HG02870 (cell line): ENCODE results near the gene GNB5.

ENCODE experiments used
- ATAC-seq: cut with Tn5 transposase; IDR thresholded peaks from one replicate; pipeline ENCODE4 v1.9.1; 2021; ENCODE audit warnings: mild to moderate bottlenecking, moderate library complexity; ENCODE audit not compliant: unreplicated experiment

The GNB5 gene

DNA sequence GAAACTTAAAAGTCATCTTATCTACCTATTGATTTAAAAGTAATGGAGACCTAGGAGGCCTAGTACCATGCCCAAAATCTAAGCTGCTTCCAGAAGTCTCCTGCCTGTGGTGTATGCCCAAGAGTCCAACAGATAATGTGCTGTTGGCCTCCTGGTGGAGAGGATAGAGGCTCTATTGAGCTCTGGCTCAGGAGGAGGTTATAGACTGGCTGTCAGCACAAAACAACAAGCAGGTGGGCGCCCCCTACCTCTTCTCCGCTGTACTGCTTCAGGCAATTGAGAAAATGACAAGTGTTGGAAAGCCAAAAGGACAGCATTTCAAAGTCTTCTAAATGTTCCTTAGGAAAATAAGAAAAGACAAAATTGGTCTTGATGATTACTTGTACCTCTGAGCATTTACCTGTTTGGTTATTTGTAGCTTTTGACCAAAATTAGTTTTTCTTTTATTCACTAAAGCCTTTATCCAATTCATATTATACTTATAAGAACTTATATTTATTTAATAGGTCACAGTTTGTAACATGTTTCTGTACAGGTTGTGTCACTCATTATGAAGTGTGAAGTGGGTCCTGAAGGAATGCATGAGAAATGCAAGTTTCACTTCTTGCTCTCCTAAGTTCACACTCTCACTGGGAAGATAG lies 17.2 kb upstream of the GNB5 start:
- ATAC-seq: peak; percentile 90

DNA sequence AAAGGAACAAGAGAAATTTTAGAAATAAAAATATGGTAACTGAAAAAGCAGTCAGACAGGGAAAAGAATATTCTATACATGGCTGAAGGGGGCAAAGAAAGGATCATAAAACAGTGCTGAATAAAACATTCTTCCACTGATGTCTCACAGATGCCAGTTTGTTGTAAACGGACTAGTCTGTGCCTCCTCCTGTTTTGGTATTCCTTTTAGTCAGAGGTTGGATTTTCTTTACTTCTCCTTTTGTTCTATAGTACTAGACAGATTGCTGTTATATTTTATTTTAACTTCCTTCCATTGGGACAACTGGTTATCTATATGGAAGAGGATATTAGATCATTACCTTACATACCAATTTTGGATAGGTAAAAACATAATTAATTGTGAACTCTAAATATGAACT lies 16.0 kb upstream of the GNB5 start:
- no peak for ATAC-seq

DNA sequence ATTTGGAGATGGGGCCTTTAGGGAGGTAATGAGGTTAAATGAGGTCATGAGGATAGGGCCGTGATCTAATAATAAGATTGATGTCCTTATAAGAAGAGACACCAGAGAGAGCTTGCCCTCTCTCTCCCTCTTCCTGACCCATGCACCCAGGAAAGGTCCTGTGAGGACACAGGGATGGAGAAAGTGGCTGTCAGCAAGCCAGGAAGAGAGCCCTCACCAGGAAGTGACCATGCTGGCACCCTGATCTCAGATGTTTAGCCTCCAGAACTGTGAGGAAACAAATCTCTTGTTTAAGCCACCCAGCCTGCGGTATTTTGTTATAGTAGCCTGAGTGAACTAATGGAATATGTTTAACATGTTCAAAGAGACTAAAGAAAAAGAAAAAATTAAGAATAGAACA lies 15.3 kb upstream of the GNB5 start:
- no peak for ATAC-seq

DNA sequence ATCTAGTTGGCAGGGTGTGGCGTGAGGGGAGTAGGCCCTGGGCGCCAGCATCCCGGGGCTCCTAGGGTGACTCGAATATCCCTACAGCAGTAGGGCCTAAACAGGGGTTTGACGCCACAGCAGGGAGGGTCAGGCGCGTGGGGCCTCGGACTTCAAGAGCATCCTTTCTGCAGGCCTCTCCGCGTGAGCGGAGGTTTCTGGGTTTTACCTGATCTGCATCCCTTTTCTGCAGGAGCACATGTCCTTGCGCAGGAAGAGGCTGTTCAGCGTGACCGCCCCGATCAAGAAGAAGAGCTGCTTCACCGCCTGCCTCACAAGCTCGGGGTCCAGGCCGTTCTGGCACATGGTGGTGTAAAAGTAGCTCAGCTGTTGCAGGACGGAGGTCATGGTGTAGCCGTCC lies 13.5 kb upstream of the GNB5 start:
- ATAC-seq: no peak

DNA sequence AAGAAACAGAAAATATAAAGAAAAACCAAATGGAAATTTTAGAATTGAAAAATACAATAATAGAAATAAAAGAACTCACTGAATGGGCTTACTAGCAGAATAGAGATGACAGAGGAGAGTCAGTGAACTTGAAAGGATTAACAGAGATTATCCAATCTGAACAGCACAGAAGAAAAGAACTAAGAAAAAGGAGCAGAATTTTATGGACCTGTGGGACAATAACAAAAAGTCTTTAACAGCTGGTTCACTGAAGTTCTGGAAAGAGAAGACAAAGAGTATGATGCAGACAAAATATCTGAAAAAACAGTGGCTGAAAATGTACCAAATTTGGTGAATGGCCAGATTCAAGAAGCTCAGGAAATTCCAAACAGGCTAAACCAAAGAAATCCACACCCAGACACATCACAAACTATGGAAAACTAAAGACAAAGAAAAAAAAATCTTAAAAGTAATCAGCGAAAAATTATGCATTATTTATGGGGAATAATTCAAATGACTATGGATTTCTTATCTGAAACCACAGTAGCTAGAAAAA lies 9.7 kb upstream of the GNB5 start:
- ATAC-seq: no peak

DNA sequence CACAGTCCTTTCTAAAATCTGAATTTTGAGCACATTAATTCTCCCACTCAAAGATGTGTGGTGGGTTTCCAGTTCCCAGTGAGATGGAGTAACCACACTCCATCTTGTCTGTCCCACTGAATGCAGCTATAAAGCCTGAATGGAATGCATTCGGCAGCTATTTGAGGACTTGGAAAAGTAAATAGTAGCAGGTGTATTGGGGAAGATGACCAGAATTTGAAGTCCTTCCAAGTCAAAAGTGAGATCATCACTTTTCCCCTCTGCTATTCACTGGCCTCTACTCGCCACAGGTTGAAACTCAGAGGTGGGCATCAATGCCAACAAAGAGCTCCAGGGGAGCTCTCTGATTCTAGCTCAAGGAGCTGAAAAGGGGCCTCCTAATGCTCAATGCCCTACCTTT lies 8.1 kb upstream of the GNB5 start:
- ATAC-seq: no peak

DNA sequence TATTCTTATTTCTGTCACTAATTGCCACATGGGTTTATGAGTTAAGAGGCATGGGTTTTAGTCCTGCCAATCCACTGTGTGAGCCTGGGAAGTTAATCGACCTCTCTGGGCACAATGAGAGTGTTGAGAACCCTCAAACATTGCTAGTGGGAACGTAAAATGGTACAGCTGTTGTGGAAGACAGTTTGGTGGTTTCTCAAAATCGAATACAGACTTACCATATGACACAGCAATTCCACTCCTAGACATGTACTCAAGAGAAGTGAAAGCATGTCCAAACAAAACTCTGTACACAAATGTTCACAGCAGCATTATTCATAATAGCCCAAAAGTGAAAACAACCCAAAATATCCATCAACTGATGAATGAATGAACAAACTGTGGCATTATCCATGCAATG lies 5.7 kb upstream of the GNB5 start:
- ATAC-seq: no peak

DNA sequence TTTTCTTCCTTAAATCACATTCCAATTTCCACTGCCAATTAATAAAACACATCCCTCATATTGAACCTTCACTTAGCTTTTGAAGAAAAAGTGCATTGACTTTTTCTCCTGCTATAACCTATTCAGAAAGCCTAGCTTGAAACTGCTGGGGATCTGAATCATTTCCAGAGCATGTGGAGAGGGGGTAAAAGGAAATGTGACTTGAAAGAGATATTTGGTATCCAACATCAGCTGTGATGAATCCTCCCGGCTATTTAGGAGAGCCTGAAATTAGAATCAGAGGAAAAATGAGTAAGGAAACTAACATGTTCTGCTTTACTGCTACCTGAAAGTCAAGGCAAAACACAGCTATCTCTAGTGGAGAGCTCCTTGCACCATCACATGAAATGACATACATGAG lies 2.6 kb upstream of the GNB5 start:
- no peak for ATAC-seq

DNA sequence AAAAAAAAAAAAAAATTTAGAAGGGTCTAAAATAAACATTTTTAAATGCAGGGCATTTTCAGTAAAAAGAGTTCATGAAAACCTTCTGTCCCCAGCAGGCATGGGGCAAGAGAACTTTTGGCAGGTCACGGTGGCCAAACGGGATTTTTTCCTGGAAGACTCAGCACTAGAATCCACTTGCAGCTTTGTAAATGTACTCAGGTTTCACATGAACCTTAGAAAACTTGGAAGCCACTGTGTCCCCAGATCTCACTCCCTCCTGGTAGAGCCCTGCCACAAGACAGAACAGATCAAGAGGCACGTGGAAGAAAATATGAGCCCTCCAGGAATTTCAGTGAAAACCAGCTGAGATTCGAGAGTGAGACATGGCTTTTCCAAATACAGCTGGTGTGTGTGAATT lies 2.1 kb upstream of the GNB5 start:
- no peak for ATAC-seq

DNA sequence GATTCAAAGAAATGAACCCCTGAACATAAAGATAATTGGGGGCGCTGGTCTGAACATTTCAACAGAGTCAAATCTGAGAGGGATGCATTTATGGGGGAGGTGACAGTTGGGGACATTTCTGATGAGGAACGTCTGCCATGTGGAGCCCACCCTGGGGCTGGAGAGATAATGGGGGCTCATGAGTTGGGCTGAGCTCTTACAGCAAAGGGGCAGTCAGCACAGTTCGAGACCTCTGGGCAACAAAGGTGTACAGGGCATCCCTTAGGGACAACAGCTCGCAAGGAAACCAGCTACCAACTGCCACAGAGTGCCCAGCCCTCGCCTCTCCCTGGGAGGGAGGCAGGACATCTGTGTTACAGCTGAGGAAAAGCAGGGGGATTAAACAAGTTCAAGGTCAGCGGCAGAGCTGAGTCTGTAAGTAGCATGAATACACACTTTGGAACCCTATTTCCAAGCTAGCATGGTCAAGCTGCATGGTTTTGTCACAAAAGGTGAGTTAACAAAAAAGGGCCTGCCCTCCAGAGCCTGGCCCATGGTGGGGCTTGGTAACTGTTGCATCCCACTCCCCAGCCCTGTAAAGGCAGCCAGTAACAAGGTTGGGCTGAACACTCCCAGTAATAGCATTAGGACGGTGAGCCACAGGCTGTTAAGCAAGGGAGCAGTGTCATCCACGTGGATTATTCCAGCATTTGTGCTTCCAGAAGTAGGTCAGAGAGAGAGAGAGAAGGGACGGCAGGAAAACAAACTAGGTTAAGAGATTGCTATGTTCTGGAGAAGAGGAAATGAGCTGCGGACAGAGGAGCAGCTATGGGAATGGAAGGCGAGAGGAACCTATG lies 4.3 kb downstream of the GNB5 start:
- ATAC-seq: no peak

DNA sequence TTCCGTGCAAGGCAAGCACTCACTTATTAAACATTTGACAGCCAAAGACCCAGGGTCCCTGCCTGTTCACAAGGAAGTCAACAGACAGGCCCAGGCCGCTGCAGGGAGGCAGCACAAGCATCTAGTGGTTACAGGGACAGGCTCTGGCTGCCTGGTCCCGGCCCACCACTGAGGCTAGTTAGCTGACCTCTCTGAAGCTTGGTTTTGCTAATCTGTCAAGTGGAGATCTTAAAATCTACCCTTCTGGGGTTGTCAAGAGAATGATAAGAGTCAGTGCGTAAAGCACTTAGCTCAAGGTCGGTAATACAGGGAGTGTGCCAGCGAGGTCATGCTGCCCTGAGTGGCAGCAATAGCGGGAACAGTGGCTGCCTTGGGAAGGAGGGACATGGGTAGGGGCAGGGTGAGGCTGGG lies 6.0 kb downstream of the GNB5 start:
- no peak for ATAC-seq

DNA sequence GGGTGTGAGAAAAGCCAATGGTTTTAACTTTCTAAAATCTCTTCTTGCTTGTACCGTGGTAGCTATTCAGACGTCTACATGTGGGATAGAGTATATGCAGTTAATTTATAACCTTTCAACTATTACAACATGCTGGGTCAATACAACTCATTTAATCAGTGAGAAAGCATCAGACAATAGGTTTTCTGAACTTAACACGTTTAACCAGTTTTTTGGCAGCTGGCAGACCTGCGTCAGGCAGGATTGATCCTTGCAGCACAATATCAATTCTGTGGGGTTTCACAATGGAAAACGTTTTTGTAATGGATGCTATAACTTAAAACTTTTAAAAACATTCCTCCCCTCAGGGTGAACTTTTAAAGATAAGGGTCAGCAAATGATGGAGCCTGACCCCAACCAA lies 6.5 kb downstream of the GNB5 start:
- no peak for ATAC-seq

DNA sequence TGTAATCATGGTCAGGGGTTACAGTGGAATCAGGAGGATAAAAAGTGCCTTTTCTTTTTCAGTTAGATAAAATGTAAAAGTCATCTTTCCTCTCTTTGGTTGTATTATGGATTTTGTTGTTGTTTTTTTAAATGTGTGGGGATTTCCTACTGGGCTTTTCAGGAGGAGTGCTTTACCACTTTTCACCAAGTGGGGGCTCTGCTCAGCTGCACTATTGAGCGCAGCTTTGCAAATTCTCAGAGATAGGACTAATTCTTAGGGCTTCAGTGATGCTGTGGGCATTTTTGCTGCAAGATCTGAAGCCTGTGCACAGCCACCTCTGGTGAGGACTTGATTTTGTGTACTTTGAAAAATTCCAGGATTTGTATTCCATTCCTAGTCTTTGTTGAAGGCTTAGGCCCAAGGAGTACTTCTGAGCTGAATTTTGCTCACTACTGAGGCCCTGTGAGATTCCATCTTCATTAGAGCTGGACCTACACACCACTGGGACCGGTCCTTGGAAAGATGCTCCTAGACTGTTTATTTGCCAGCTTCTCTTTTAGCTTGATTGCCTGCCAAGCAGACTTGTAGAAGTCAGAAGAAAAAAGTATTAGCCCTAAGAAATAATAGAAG lies 7.5 kb downstream of the GNB5 start:
- ATAC-seq: no peak

DNA sequence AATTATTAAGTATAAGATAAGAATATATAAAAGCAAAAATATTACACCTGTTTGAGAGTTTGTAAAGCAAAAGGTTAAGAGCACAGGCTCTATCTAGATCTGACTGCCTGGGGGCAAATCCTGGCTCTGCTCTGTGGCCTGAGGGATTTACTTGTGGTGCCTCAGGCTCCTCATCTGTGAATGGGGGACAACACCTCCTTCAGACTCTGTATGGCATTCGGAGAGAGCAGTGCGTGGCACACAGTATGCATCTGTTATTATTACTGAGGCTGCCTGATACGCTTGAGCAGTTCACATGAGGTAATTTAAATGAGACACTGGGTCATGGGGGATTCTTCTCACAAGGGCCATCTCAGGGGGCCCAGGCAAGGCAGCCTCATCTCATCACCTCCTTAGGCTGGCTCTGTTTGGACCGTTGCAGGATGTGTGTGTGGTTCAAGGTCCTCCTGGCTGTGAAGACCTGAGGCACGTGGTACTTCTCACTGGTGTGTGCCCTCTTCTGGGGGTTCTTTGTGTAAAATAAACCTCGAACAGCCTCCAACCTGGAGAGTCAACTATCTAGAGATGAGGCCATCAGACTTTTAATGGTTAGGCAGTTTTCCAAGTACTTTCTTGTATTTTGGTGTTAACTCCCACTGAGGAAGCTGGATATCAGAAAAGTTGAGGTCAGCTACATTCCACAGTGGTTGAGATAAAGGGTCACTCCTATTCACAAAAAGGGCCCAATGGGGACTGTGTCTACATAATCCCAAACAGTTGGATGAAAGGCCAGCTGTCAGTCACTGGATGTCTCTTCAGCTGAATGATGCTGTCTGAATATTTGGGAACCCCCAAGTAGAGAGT lies 9.0 kb downstream of the GNB5 start:
- no peak for ATAC-seq

DNA sequence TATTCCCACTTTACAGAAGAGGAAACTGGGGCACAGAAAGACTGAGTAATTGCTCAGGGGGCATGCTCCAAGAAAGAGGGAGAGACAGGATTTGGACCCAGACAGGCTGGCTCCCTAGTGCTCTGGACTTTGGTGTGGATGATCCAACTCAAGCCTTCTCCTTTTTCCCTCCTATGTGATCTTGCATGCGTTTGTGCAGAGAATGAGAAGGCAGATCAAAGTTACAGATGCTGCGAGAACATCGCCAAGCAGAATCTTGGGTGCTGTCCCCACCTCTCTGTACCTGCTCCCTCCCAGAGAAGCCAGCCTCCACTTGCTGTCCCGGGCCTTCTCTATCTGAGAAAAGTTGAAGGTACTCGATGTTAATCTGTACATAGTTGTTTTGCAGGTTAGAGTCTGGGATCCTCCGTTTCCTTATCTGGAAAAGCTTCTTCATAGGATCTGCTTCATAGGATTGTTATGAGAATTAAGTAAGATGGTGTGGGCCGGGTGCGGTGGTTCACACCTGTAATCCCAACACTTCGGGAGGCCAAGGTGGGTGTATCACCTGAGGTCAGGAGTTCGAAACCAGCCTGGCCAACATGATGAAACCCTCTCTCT lies 10.2 kb downstream of the GNB5 start:
- ATAC-seq: no peak

DNA sequence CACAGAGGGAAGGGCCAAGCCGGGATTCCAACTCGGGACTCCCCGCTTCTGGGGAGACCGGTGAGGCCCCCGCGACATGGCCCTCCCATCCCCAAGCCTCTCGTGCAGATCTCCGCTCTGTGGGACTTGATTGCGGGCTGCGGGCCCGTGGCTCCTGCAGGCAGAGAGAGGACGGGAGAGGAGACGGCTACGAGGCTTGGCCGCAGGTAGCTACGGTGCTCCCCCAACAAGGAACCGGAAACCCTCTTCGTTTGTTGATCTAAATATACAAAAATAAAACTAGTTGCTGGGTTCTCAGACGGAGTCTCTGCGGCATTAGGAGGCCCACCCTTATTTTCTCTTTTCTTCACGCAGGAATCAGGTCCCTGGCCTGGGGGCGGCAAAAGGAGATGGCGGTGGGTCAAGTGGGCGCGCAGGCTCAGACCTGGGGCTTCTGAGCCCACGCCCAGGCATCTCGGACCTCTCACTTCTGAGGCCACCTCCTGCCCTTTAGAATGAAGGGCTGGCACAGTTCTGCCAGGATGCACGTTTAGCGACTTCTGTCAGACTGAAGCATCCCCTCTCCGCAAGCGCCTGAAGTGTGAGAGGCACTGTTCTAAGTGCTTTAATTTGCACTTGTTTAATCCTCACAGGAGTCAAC lies 10.9 kb downstream of the GNB5 start:
- ATAC-seq: peak; percentile 31

DNA sequence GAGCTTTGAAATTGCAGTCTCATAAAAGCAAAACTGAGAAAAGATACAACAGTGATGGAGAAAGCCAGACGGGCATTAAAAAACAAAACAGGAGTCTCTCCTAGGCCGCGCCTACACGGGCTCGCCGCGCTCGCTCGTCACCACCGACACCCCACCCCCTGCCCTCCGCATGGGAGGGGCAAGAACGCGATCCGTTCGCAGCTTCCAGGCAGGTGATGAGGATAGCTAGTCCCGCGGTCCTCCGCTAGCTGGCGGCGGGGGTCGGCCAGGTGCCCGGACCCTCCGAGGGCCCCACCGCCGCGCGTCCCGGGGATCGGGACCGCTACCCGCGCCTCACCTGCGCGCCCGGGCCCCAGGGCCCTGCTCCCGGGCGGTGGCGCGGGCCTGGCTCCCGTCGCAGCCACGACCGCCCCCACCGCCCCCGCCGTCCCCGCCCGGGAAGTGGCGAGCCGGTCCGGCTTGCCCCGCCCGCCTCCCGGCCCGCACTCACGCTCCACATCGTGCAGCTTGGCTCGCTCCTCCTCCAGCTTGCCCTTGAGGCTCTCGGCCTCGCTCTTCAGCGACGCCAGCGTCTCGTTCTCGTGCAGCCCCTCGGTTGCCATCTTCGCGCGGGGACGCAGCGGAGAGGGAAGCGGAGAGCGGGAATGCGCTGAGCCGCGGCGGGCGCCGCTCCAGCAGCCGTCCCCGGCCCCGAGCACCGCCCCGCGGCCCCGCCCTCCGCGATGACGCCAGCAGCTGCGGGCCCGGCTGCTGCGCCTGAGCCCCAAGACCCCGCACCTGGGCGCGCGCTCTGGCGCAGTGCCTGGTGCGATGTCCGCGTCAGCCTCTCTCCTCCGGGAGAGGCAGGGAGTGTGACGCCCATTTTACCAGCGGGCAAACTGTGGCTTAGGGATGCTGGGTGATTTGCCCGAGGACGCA lies 11.7 kb downstream of the GNB5 start:
- ATAC-seq: peak; percentile 86

DNA sequence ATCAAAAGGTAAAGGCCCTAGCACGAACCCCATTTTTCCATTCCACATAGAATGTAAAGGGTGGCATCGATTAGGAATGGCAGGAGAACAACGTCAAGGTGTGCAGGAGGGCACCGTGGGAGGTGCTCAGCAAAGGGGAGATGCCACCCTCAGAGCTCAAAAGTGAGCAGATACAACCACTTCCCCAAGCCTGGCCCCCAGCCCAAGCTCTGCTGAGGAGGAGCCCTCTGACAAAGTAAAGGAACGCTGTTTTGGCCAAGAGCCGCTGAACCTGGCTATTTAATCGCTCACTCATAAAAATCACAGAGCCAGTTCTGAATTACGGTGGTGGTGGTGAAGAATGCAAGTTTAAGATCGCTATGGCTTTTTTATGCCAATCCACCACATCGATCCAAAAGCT lies 12.4 kb downstream of the GNB5 start:
- ATAC-seq: no peak

DNA sequence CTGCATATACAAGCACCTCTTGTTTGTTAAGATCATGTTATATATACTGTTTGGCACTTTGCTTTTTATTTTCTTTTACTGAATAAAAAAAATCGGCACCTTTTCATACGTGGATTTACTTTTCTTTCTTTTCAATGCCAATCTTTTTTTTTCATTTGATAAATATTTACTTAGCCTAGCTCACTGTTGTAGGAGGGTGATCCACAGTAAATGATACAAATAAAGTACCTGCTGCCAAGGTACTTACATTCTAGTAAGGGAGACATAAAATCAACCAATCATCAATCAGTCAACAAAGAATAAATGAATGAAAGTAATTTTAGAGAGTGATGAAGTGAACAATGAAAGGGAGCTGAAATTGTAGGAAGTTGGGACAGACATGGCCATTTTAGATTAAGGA lies 18.3 kb downstream of the GNB5 start:
- no peak for ATAC-seq
